SU-DHL-6 (cell line): ENCODE data around the gene BCS1L.

Experiments
- H2AFZ ChIP-seq: fragments of 200-600 bp; sonication (generic); 2 replicates; pipeline ENCODE4 v1.6.1; 2014; ENCODE audit warnings: low read depth, mild to moderate bottlenecking, moderate library complexity, mixed read lengths, antibody characterized with exemption, low read length; ENCODE audit not compliant: severe bottlenecking
- H3F3A ChIP-seq: fragments of 200-600 bp; shearing (Covaris generic); 2 replicates; pipeline ENCODE4 v1.6.0; 2016; ENCODE audit warnings: antibody characterized with exemption, mild to moderate bottlenecking; ENCODE audit not compliant: insufficient read depth
- H3K27ac ChIP-seq: fragments of 200-600 bp; sonication (generic); 2 replicates; pipeline ENCODE4 v1.5.1; 2016; ENCODE audit warnings: low read depth, mild to moderate bottlenecking, low read length, moderate library complexity, mixed read lengths
- H3K27me3 ChIP-seq: fragments of 200-600 bp; sonication (generic), shearing (Covaris generic); 2 replicates; pipeline ENCODE4 v1.6.0; 2014; ENCODE audit warnings: mild to moderate bottlenecking, low read length
- H3K36me3 ChIP-seq: fragments of 200-600 bp; sonication (generic); 2 replicates; pipeline ENCODE4 v1.6.1; 2014; ENCODE audit warnings: mild to moderate bottlenecking, low read length, mixed read lengths
- H3K4me2 ChIP-seq: fragments of 300-600, 200-600 bp; shearing (Covaris generic), sonication (generic); 2 replicates; pipeline ENCODE4 v1.6.0; 2014; ENCODE audit warnings: low read length, low read depth, mild to moderate bottlenecking; ENCODE audit not compliant: poor library complexity, severe bottlenecking
- H3K4me3 ChIP-seq: fragments of 200-600 bp; sonication (generic); 2 replicates; pipeline ENCODE4 v1.5.1; 2014; ENCODE audit warnings: antibody characterized with exemption, low read length, mild to moderate bottlenecking, mixed read lengths; ENCODE audit not compliant: insufficient read depth, poor library complexity, severe bottlenecking
- H3K79me2 ChIP-seq: fragments of 200-600 bp; sonication (generic); 2 replicates; pipeline ENCODE4 v1.6.1; 2014; ENCODE audit warnings: mild to moderate bottlenecking, low read length, moderate library complexity; ENCODE audit not compliant: insufficient read depth
- H3K9ac ChIP-seq: fragments of 200-600 bp; sonication (generic); 2 replicates; pipeline ENCODE4 v1.7.0; 2014; ENCODE audit warnings: mild to moderate bottlenecking, low read length
- H3K9me2 ChIP-seq: fragments of 200-600 bp; sonication (generic); replicated peaks from 2 replicates; pipeline ENCODE4 v1.6.1; 2014; ENCODE audit warnings: low read length; ENCODE audit not compliant: insufficient read depth
- H3K9me3 ChIP-seq: fragments of 200-600 bp; sonication (generic); 2 replicates; pipeline ENCODE4 v1.6.1; 2014; ENCODE audit warnings: low read length, mixed read lengths; ENCODE audit not compliant: insufficient read depth
- H4K20me1 ChIP-seq: fragments of 200-600 bp; sonication (generic); 2 replicates; pipeline ENCODE4 v1.6.1; 2014; ENCODE audit warnings: low read depth, mild to moderate bottlenecking, antibody characterized with exemption, low read length, moderate library complexity, mixed read lengths
- EZH2phosphoT487 ChIP-seq: fragments of 200-600 bp; sonication (generic), shearing (Covaris generic); conservative IDR thresholded peaks from 2 replicates; pipeline ENCODE4 v1.6.1; 2018; ENCODE audit warnings: mild to moderate bottlenecking, antibody characterized with exemption, low read length, moderate library complexity, mixed read lengths
- TF ChIP-seq, protein P1 (sequence below): fragments of 200-600 bp; sonication (generic); IDR thresholded peaks from one replicate; pipeline ENCODE4 v1.5.1; 2017; ENCODE audit warnings: antibody characterized with exemption, mild to moderate bottlenecking, low read length, moderate library complexity; ENCODE audit not compliant: insufficient read depth, poor library complexity, severe bottlenecking

The BCS1L gene

DNA sequence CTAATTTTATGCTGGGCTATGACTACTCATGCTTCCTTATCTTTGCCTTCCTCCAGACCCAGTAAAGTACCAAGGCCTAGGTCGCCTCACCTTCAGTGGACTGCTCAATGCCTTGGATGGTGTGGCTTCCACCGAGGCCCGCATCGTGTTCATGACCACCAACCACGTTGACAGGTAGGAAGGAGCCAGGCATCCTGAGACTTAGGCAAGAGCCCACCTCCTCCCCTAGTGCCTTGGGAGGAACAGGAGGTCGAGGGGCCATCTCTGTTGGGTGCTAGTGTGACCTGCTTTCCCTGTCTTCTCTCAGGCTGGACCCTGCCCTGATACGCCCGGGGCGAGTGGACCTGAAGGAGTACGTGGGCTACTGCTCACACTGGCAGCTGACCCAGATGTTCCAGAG is 3.3 kb downstream of the BCS1L start:
- no peak overlapping the region for H3K9ac ChIP-seq
- peaks cover 30% of the 10 kb centered on the region for H3K79me2 ChIP-seq
- H4K20me1 ChIP-seq: no peaks in the 10 kb centered on the region
- H2AFZ ChIP-seq: no peak overlapping the region
- no peak for TF ChIP-seq EZH2phosphoT487
- TF ChIP-seq, protein P1, sequence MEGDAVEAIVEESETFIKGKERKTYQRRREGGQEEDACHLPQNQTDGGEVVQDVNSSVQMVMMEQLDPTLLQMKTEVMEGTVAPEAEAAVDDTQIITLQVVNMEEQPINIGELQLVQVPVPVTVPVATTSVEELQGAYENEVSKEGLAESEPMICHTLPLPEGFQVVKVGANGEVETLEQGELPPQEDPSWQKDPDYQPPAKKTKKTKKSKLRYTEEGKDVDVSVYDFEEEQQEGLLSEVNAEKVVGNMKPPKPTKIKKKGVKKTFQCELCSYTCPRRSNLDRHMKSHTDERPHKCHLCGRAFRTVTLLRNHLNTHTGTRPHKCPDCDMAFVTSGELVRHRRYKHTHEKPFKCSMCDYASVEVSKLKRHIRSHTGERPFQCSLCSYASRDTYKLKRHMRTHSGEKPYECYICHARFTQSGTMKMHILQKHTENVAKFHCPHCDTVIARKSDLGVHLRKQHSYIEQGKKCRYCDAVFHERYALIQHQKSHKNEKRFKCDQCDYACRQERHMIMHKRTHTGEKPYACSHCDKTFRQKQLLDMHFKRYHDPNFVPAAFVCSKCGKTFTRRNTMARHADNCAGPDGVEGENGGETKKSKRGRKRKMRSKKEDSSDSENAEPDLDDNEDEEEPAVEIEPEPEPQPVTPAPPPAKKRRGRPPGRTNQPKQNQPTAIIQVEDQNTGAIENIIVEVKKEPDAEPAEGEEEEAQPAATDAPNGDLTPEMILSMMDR: no peak
- no peaks in the 10 kb centered on the region for H3K9me3 ChIP-seq
- H3K9me2 ChIP-seq: no peaks in the 10 kb centered on the region
- no peak overlapping the region for H3K4me2 ChIP-seq
- H3K27me3 ChIP-seq: no peaks in the 10 kb centered on the region
- H3K4me3 ChIP-seq: no peak overlapping the region
- H3K27ac ChIP-seq: no peak overlapping the region
- peaks cover 4% of the 10 kb centered on the region; the same call in 1 of the 2 replicates for H3K36me3 ChIP-seq
- no peaks in the 10 kb centered on the region for H3F3A ChIP-seq

DNA sequence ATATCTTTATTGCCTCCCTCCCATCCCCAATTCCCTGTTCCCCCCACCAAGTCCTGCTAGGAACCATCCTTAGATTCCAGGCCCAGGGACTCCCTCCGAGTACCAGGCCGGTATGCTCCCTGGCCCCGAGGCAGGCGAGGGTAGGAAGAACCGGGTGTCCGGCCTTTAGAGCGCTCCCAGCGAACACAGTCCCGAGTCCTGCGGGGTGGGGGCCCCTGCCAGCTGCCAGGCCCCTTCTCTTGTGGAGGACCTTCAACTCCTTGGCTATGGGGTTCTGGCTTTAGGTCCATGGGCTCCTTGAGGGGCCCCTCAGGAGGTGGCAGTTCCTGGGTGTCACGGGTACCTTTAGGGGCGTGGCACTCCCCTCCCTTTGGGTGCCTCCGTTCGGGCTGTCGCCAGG is 4.4 kb downstream of the BCS1L start:
- no peaks in the 10 kb centered on the region for H3K9me2 ChIP-seq

DNA sequence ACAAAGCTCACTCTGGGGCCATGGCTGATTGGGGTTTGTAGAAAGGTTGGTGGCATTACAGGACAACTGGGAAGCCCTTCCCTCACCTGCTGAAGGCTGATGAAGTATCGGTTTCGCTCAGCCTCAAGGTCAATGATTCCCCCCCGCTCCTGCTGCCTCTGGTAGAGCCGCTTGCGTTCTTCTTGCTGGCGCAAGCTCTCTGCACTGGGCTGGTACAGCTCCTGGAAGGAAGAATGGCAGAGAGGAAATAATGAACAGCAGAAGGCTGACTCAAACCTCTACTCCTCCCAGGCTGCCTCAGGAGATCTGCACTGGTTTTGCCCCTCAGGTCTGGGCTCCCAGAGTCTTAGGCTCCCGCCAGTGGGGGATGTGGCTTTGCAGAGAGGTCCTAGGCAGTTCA is 5.2 kb downstream of the BCS1L start:
- H3K4me3 ChIP-seq: no peak overlapping the region
- TF ChIP-seq, protein P1: no peak
- no peak for TF ChIP-seq EZH2phosphoT487
- no peak overlapping the region for H3K9ac ChIP-seq
- H4K20me1 ChIP-seq: no peaks in the 10 kb centered on the region
- no peaks in the 10 kb centered on the region for H3K9me3 ChIP-seq
- no peaks in the 10 kb centered on the region for H3F3A ChIP-seq
- H2AFZ ChIP-seq: no peak overlapping the region
- no peak overlapping the region for H3K4me2 ChIP-seq
- no peaks in the 10 kb centered on the region for H3K27me3 ChIP-seq
- peaks cover 13% of the 10 kb centered on the region; the same call in 1 of the 2 replicates for H3K79me2 ChIP-seq
- no peaks in the 10 kb centered on the region for H3K9me2 ChIP-seq
- H3K27ac ChIP-seq: no peak overlapping the region
- 0 out of 2 replicates have a peak, but pooled peaks cover 3% of the 10 kb centered on the region for H3K36me3 ChIP-seq

More for the DNA sequence above, 4.4 kb downstream of the BCS1L start:
- Histone ChIP-seq H3K9me3 (no peaks in the 10 kb centered on the region), H3K79me2 (peaks cover 19% of the 10 kb centered on the region), H4K20me1 (no peaks in the 10 kb centered on the region), H3K9ac (no peak overlapping the region), H3K27me3 (no peaks in the 10 kb centered on the region), H2AFZ (no peak overlapping the region), H3K27ac (no peak overlapping the region), H3K4me3 (no peak overlapping the region), H3F3A (no peaks in the 10 kb centered on the region), H3K36me3 (0 out of 2 replicates have a peak, but pooled peaks cover 3% of the 10 kb centered on the region), H3K4me2 (no peak overlapping the region)
- TF ChIP-seq, protein P1: no peak
- no peak for TF ChIP-seq EZH2phosphoT487
